Neural progenitor cell (in vitro differentiated cells): Measurements from ENCODE around the gene SDCCAG8.

Experiments used
- EZH2 ChIP-seq: fragments of 200-600 bp; sonication (generic); IDR thresholded peaks from 2 replicates; pipeline ENCODE4 v1.6.1; 2017; ENCODE audit warnings: antibody characterized with exemption, mild to moderate bottlenecking, moderate library complexity
- EZH2phosphoT487 ChIP-seq: fragments of 200-600 bp; sonication (generic); IDR thresholded peaks from 2 replicates; pipeline ENCODE4 v1.6.1; 2017; ENCODE audit warnings: antibody characterized with exemption
- TF ChIP-seq, protein P1 (sequence below): fragments of 200-600 bp; sonication (generic); IDR thresholded peaks from 2 replicates; pipeline ENCODE4 v1.5.1; 2017; ENCODE audit warnings: antibody characterized with exemption, mild to moderate bottlenecking

DNA sequence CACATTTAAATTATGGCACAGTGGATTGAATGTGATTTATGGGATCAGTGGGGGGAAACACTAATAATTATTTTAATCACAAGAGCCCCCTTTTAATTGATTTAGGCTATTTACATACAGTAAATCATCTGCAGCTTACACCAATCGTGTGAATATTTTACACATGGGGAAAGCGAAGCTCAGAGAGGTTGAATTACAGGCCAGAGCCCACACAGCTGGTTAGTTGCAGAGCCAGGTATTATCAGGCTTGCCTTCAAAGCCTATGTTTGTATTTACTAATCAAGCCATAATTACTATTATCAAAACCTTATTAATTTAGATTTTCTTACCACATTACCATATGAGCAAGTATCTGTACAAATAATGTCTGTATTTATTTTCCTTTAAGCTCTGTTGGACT, 749 bp downstream of the SDCCAG8 start:
- TF ChIP-seq EZH2, result no peak
- TF ChIP-seq, protein P1, sequence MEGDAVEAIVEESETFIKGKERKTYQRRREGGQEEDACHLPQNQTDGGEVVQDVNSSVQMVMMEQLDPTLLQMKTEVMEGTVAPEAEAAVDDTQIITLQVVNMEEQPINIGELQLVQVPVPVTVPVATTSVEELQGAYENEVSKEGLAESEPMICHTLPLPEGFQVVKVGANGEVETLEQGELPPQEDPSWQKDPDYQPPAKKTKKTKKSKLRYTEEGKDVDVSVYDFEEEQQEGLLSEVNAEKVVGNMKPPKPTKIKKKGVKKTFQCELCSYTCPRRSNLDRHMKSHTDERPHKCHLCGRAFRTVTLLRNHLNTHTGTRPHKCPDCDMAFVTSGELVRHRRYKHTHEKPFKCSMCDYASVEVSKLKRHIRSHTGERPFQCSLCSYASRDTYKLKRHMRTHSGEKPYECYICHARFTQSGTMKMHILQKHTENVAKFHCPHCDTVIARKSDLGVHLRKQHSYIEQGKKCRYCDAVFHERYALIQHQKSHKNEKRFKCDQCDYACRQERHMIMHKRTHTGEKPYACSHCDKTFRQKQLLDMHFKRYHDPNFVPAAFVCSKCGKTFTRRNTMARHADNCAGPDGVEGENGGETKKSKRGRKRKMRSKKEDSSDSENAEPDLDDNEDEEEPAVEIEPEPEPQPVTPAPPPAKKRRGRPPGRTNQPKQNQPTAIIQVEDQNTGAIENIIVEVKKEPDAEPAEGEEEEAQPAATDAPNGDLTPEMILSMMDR, result no peak
- no peak for TF ChIP-seq EZH2phosphoT487
